Calu3 (cell line): ENCODE measurements around the gene FCGR2B. TPM values are rescaled to one million over a fixed set of nuclear protein-coding genes. Genes with fewer than 3 reads are reported as not detected.
"Not testable (repeated sequence)": the region's sequence is repeated elsewhere in the genome, so short reads cannot be mapped to it uniquely, and the experiment has no call there.

Source experiments
- BruUV-seq: library from RNA; stranded (reverse); fragments of 400-500 nt; replicated peaks from 2 replicates; lab custom pipeline; 2021; lab: Mats Ljungman, UMichigan
- CTCF ChIA-PET: fragments of 300-600 bp; sonication (Branson Sonifier 250); formaldehyde crosslinking; loops from one replicate; lab custom pipeline; 2022; ENCODE audit warnings: antibody characterized with exemption; lab: Charles Lee
- DNase-seq: peaks from one replicate; pipeline ENCODE4 v3.0.0; 2022
- H3K27ac Mint-ChIP-seq: one replicate; pipeline ENCODE4 v1.8.0; 2022; ENCODE audit warnings: mixed read lengths; ENCODE audit not compliant: unreplicated experiment
- H3K27me3 Mint-ChIP-seq: one replicate; pipeline ENCODE4 v1.8.0; 2022; ENCODE audit warnings: mixed read lengths; ENCODE audit not compliant: unreplicated experiment
- H3K36me3 Mint-ChIP-seq: one replicate; pipeline ENCODE4 v1.8.0; 2022; ENCODE audit warnings: mild to moderate bottlenecking, moderate library complexity, mixed read lengths; ENCODE audit not compliant: insufficient read depth, unreplicated experiment
- H3K4me1 Mint-ChIP-seq: one replicate; pipeline ENCODE4 v1.8.0; 2022; ENCODE audit warnings: mild to moderate bottlenecking, low read depth, mixed read lengths; ENCODE audit not compliant: unreplicated experiment
- H3K4me3 Mint-ChIP-seq: one replicate; pipeline ENCODE4 v1.8.0; 2022; ENCODE audit warnings: mild to moderate bottlenecking, low read depth, moderate library complexity, mixed read lengths; ENCODE audit not compliant: unreplicated experiment
- H3K9me3 Mint-ChIP-seq: one replicate; pipeline ENCODE4 v1.8.0; 2022; ENCODE audit warnings: low read depth, mixed read lengths; ENCODE audit not compliant: unreplicated experiment
- intact Hi-C: fragments of 100-400 bp; cut with micrococcal nuclease; formaldehyde crosslinking; loops from one replicate; pipeline ENCODE4 v1.10.0; 2022; ENCODE audit not compliant: unreplicated experiment
- total RNA-seq: library from RNA; stranded (reverse); gene quantifications from 2 replicates; pipeline ENCODE4 v1.2.3, GENCODE V29; 2022
- TF ChIP-seq, protein P1 (sequence below): fragments of 200-600 bp; IDR thresholded peaks from one replicate; pipeline ENCODE4 v1.8.0; 2022; ENCODE audit warnings: antibody characterized with exemption; ENCODE audit not compliant: unreplicated experiment

The FCGR2B gene
- total RNA-seq, 1 experiment from 2014 or later = not detected

DNA sequence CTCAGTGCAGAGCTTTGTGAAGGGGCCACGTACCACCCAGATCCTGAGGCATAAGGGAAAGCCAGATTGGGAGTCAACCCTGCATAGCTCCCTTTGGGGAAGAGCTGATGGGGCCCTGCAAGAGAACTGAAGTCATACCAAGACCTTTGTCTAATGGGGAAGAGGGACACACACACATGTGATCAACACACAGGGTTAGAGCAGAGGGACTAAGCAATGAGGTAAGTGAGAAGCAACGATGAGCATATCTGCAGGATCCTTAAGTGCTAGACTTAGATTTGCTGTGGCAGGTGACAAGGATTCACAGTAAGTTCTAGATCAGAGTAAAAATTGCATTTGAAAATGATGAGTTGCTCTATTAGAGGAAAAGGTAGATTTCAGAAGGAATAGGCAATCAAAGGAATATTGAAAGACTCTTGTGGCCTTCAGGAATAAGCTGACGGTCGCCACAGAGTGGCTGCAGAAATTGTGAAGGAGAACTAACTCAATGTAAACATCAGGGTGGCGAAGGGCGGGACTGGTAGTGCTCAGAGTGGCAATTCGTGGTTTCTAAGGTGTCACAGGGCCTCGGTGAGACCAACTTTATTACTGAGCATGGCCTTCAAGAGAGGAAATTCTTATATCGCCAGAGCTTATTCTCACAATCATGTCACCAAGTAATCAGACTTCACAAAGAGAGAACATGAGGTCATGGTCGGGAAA, 36.3 kb upstream of the FCGR2B start:
- H3K4me3 Mint-ChIP-seq, DNase-seq, CTCF ChIA-PET, H3K9me3 Mint-ChIP-seq, H3K36me3 Mint-ChIP-seq, BruUV-seq, H3K4me1 Mint-ChIP-seq, H3K27ac Mint-ChIP-seq: not testable (repeated sequence)
- intact Hi-C loops = loop anchor here (10.0 kb wide), 1 partner anchor 82 kb away; the partner anchor contains the start of gene FCGR3A
- peaks cover 41% of the 10 kb centered on the region for H3K27me3 Mint-ChIP-seq

DNA sequence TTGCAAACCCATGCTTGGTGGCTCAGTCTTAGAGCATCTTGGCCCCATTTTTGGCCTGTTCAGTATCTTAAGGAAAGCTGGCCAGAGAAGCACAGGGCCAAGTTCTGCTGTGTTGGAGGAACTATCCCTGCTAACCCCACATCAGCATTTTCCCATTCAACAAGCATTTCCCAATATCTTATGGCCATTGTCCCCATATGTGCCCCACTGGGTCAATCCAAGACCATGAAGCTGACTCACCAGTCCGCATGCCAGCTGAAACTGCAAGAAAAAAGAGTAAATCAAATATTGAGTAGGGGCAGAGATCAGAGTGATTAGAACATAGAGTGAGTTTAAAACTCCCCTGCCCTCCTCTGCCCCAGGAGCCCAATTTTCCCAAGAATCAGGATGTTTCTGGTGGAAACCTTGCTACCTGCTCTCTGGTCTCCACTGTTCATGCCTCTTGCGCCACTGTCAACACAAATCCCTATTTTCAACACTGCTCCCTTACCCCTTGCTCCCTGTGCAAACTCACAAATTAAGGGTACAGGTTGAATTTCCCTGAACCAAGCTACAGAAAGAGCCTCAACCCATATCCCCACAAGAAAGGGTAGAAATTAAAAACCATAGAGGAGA, 32.7 kb upstream of the FCGR2B start:
- H3K4me1 Mint-ChIP-seq, H3K4me3 Mint-ChIP-seq, DNase-seq, H3K9me3 Mint-ChIP-seq, BruUV-seq, CTCF ChIA-PET, H3K36me3 Mint-ChIP-seq, intact Hi-C loops, H3K27ac Mint-ChIP-seq, H3K27me3 Mint-ChIP-seq: not testable (repeated sequence)

DNA sequence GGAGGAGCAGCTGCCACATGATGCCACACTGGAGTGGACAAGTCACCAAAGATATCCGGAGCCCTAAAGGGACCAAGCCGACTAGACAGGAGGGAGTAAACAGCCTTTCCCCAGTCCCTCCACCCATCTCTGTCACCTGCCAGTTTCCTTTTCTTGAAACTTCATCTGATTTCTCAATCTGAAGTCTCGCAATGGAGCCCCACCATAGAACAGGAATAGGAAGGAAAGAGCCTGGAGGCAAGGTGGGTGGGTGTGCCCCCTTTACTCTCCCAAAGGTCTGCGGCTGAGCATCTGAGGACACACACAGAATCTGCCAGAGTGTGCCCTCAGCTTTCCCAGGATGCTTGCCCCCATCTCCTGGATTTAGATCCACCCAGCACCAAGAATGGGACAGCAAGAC, 31.9 kb upstream of the FCGR2B start, which contains the start of gene FCGR3B:
Gene FCGR3B (minus strand): TSS at position 101 of the 400 bp plus-strand sequence. CDS start 82 bp downstream, at position 19.
- Mint-ChIP-seq H3K9me3 (no peaks in the 10 kb centered on the region), H3K27ac (no peak within 1 kb of the TSS), H3K27me3 (peaks cover 7% of the 10 kb centered on the region), H3K36me3 (no peaks in the 10 kb centered on the region), H3K4me1 (no peaks in the 10 kb centered on the region), H3K4me3 (no peak within 1 kb of the TSS)
- DNase-seq = no peak
- CTCF ChIA-PET = no interaction called here
- no TSS peak for BruUV-seq
- TF ChIP-seq, protein P1, sequence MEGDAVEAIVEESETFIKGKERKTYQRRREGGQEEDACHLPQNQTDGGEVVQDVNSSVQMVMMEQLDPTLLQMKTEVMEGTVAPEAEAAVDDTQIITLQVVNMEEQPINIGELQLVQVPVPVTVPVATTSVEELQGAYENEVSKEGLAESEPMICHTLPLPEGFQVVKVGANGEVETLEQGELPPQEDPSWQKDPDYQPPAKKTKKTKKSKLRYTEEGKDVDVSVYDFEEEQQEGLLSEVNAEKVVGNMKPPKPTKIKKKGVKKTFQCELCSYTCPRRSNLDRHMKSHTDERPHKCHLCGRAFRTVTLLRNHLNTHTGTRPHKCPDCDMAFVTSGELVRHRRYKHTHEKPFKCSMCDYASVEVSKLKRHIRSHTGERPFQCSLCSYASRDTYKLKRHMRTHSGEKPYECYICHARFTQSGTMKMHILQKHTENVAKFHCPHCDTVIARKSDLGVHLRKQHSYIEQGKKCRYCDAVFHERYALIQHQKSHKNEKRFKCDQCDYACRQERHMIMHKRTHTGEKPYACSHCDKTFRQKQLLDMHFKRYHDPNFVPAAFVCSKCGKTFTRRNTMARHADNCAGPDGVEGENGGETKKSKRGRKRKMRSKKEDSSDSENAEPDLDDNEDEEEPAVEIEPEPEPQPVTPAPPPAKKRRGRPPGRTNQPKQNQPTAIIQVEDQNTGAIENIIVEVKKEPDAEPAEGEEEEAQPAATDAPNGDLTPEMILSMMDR = no peak
- intact Hi-C loops = no loop called here

DNA sequence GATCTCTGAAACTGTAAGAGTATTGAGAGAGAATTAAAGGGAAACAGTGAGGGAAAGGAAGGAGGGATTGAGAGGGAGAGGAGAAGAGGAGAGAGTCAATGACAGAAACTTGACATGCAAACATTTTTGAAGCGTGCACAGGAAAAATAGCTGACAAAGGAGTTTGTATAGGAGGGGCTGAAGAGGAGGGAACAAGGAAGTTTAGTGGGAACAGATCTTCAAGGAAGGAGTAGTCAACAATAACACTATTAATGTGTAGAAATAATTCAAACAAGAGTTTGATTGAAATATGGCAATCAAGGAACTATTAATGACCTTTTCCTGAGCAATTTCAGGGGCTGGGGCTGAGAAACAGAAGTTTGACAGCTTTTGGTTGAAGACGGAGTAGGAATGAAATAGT, 27.9 kb upstream of the FCGR2B start:
- CTCF ChIA-PET = not testable (repeated sequence)

DNA sequence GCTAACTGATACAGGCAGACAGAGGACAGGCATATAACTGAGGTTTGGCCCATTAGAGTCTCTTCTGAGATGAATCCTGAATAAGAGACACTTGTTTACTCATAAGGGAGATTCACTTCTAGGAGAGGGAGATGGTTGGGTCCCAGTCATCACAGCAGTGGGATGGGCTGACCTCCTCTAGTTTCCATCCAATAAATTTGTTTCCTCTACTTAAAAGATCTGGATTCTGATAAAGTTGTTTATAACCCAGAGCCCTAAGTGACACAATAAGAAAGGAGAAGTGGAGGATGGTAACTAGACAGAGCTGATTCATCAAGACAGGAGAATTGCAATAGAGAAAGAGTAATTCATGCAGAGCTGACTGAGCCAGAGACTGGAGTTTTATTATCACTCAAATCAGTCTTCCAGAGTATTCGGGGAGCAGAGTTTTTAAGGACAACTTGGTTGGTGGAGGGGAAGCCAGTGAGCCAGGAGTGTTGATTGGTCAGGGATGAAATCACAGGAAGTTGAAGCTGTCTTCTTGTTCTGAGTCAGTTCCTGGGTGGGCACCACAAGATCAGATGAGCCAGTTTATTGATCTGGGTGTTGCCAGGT, 26.7 kb upstream of the FCGR2B start:
- H3K4me1 Mint-ChIP-seq, BruUV-seq, H3K36me3 Mint-ChIP-seq, H3K27ac Mint-ChIP-seq, intact Hi-C loops, H3K27me3 Mint-ChIP-seq, CTCF ChIA-PET, H3K4me3 Mint-ChIP-seq, H3K9me3 Mint-ChIP-seq, DNase-seq: not testable (repeated sequence)

More for the DNA sequence above, 27.9 kb upstream of the FCGR2B start:
- H3K36me3 Mint-ChIP-seq, BruUV-seq, H3K4me1 Mint-ChIP-seq, DNase-seq, intact Hi-C loops, H3K27ac Mint-ChIP-seq, H3K27me3 Mint-ChIP-seq, H3K9me3 Mint-ChIP-seq, H3K4me3 Mint-ChIP-seq: not testable (repeated sequence)

DNA sequence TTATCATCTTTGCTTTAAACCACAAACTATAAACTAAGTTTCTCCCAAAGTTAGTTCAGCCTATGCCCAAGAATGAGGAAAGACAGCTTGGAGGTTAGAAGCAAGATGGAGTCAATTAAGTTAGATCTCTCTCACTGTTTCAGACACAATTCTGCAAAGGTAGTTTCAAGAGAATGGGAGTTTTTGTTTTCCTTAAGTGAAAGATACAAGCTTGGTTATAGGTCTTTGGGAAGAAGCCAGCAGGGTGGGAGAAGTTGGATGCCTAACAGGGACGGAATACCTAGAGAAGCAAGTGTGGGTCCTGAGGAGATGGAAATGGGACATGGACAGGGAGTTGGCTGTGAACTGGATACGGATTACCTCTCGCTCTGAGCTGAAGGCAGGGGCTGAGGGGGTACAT, 26.0 kb upstream of the FCGR2B start:
- intact Hi-C loops, H3K27me3 Mint-ChIP-seq, H3K27ac Mint-ChIP-seq, H3K4me3 Mint-ChIP-seq, CTCF ChIA-PET, BruUV-seq, H3K9me3 Mint-ChIP-seq, H3K36me3 Mint-ChIP-seq, H3K4me1 Mint-ChIP-seq, DNase-seq: not testable (repeated sequence)

DNA sequence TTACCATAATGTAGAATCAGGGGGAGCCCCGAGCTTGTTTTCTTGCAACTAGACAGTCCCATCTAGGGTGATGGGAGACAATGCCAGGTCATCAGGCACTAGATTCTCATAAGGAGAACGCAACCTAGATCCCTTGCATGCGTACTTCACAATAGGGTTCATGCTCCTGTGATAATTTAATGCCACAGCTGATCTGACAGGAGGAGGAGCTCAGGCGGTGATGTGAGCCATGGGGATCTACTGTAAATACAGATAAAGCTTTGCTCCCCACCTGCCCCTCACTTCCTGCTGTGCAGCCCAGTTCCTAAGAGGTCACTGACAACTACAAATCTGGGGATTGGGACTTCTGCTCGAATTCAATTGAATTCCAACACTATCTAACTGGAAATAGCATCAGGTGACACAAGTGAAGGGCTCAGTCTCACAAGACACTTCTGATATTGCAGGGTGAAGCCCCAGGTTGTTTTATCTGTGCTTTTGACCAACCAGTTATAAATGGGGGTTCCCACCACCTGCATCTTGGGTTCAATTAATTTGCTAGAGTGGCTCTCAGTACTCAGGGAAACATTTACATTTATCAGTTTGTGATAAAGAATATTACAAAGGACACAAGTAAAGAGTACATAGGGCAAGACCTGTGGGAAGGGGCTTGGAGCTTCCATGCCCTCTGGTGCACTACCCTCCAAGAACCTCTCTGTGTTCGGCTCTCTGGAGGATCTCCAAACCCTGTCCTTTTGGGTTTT, 24.5 kb upstream of the FCGR2B start:
- H3K9me3 Mint-ChIP-seq, intact Hi-C loops, H3K27ac Mint-ChIP-seq, CTCF ChIA-PET, H3K36me3 Mint-ChIP-seq, H3K4me3 Mint-ChIP-seq, H3K4me1 Mint-ChIP-seq, H3K27me3 Mint-ChIP-seq, BruUV-seq, DNase-seq: not testable (repeated sequence)

DNA sequence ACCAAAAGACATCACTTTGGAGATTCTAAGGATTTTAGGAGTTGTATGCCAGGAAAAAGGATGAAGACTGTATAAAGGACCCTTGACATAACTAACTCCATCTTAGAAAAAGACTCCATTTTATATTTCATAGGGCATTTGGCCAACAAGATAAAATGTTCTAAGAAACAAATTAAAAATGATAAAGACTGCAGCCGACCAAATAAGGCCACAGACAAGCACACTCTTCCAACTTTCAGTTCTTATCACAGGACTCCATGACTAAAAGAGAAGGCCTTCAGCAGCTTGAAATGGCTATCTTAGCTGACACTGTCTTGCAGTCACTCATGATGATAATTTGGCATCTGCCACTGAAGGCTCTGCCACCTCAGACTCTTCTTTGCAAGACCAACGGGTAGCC, 23.7 kb upstream of the FCGR2B start:
- H3K4me1 Mint-ChIP-seq, H3K36me3 Mint-ChIP-seq, H3K4me3 Mint-ChIP-seq, H3K9me3 Mint-ChIP-seq, H3K27ac Mint-ChIP-seq, CTCF ChIA-PET, H3K27me3 Mint-ChIP-seq, intact Hi-C loops, BruUV-seq, DNase-seq: not testable (repeated sequence)
